ENCODE measurements around the gene ABCD3. TPM values are rescaled to one million over a fixed set of nuclear protein-coding genes. Genes with fewer than 3 reads are reported as not detected.

Gene ABCD3
- total RNA-seq, 1 experiment from 2014 or later = 26.5 TPM

DNA sequence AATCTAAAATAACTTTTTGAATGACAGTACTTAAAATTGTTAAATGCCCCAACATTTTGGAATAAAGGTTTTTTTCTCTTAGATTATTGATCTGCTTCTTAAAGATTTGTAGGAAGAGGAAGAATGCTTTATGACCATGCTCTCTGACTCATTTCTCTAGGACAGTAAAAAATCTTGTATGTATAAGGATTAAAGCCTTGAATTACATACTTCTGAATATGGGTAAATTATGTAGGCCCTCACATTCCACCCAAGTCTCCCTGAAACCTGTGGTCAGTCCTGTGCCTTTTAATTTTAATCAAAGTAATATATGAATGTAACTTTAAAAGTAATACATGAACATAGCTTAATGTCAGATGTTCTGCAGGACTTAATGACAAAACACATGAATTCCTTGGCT lies 50.5 kb downstream of the ABCD3 start:
- H3K9me3 Mint-ChIP-seq (ENCODE audit: unreplicated experiment) = no peaks in the 10 kb centered on the region
- peaks cover 34% of the 10 kb centered on the region for H3K36me3 Mint-ChIP-seq (ENCODE audit: insufficient read depth, unreplicated experiment)
- TF ChIP-seq CTCF (IDR thresholded peaks at IDR 0.05; ENCODE audit: unreplicated experiment) = no peak
- no peaks in the 10 kb centered on the region for H3K27me3 Mint-ChIP-seq (ENCODE audit: insufficient read depth, unreplicated experiment)
- DNase-seq (ENCODE audit: unreplicated experiment) = no peak
- no peak overlapping the region for H3K27ac Mint-ChIP-seq (ENCODE audit: low read depth, unreplicated experiment)
- BruUV-seq (replicated peaks) = no TSS peak
- ChIA-PET CTCF (interaction anchor here (0.6 to 2.9 kb wide), 8 partner anchors 13 to 641 kb away, joined by 3 to 10 read pairs (median 4); no protein-coding TSS in a partner anchor), POLR2A (no interaction called here)
- peaks cover 2% of the 10 kb centered on the region for H3K4me1 Mint-ChIP-seq (ENCODE audit: insufficient read depth, unreplicated experiment)
- H3K4me3 Mint-ChIP-seq (ENCODE audit: unreplicated experiment) = no peak overlapping the region
- intact Hi-C loops (cut with micrococcal nuclease) = loop anchor here (5.0 kb wide), 1 partner anchor 111 kb away; no protein-coding TSS in a partner anchor

- CTCF ChIA-PET = interaction anchor here (0.6 to 2.3 kb wide), 7 partner anchors 10 to 436 kb away, joined by 3 to 13 read pairs (median 4); no protein-coding TSS in a partner anchor
- H3K9me3 Mint-ChIP-seq (ENCODE audit: unreplicated experiment) = no peaks in the 10 kb centered on the region
- intact Hi-C loops (cut with micrococcal nuclease) = no loop called here
- H3K4me1 Mint-ChIP-seq (ENCODE audit: insufficient read depth, unreplicated experiment) = no peaks in the 10 kb centered on the region
- no peak for TF ChIP-seq CTCF (IDR thresholded peaks at IDR 0.05; ENCODE audit: unreplicated experiment)
- H3K27me3 Mint-ChIP-seq (ENCODE audit: insufficient read depth, unreplicated experiment) = no peaks in the 10 kb centered on the region
- no peak for DNase-seq (ENCODE audit: unreplicated experiment)
- peaks cover 20% of the 10 kb centered on the region for H3K36me3 Mint-ChIP-seq (ENCODE audit: insufficient read depth, unreplicated experiment)
- BruUV-seq (replicated peaks) = no TSS peak
- H3K27ac Mint-ChIP-seq (ENCODE audit: low read depth, unreplicated experiment) = no peak overlapping the region
- H3K4me3 Mint-ChIP-seq (ENCODE audit: unreplicated experiment) = no peak overlapping the region
- POLR2A ChIA-PET = no interaction called here
Observed at GRCh38 chr1:94471271-94471670, 53.1 kb downstream of the ABCD3 start.

DNA sequence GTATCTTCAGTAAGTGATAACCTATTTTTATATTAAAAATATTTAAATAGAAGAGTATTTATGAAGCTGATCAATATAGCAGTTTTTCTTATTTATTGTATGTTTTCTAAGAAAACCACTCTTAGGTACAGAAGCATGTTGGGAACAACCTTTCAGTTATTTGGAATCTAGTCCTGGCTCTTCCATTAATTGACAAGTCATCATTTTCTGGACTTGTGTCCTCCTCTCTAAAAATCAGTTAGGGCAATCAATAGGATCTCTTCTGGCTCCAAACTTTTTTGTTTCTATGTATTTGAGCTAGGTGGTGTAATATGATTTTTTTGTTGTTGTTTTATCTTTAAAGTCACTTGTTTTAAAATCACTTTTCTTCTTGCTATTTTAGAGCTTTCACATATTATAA lies 57.0 kb downstream of the ABCD3 start:
- Mint-ChIP-seq H3K27ac (ENCODE audit: low read depth, unreplicated experiment) (no peak overlapping the region), H3K9me3 (ENCODE audit: unreplicated experiment) (no peaks in the 10 kb centered on the region), H3K36me3 (ENCODE audit: insufficient read depth, unreplicated experiment) (peaks cover 37% of the 10 kb centered on the region), H3K4me1 (ENCODE audit: insufficient read depth, unreplicated experiment) (no peaks in the 10 kb centered on the region), H3K4me3 (ENCODE audit: unreplicated experiment) (no peak overlapping the region), H3K27me3 (ENCODE audit: insufficient read depth, unreplicated experiment) (no peaks in the 10 kb centered on the region)
- TF ChIP-seq CTCF (IDR thresholded peaks at IDR 0.05; ENCODE audit: unreplicated experiment) = no peak
- no peak for DNase-seq (ENCODE audit: unreplicated experiment)
- POLR2A ChIA-PET = interaction anchor here (0.6 to 0.9 kb wide), 2 partner anchors 15 to 353 kb away, joined by 3 read pairs; no protein-coding TSS in a partner anchor
- CTCF ChIA-PET = interaction anchor here (1.1 to 4.7 kb wide), 4 partner anchors 11 to 449 kb away, joined by 3 to 25 read pairs (median 14); no protein-coding TSS in a partner anchor
- intact Hi-C loops (cut with micrococcal nuclease) = no loop called here
- no TSS peak for BruUV-seq (replicated peaks)

DNA sequence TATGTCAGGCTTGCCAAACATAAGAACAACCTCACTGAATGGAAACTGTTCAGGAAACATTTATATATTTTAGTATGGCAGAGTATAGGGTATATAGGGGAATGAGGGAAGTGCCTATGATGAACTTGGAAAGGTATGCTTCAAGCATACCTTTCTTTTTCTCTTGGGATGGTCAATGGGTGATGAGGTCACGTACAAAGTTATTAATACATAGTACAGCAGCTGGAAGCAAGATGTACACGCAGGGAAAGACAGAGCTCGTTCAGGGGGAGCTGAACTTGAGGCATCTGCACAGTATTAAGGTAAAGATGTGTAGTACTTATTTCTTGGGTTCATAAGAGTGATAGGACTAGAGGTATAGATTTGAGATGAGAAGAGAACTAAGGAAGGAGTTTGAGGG lies 61.5 kb downstream of the ABCD3 start:
- Mint-ChIP-seq H3K27ac (ENCODE audit: low read depth, unreplicated experiment) (no peak overlapping the region), H3K36me3 (ENCODE audit: insufficient read depth, unreplicated experiment) (peaks cover 51% of the 10 kb centered on the region), H3K4me1 (ENCODE audit: insufficient read depth, unreplicated experiment) (no peaks in the 10 kb centered on the region), H3K27me3 (ENCODE audit: insufficient read depth, unreplicated experiment) (no peaks in the 10 kb centered on the region), H3K9me3 (ENCODE audit: unreplicated experiment) (no peaks in the 10 kb centered on the region), H3K4me3 (ENCODE audit: unreplicated experiment) (no peak overlapping the region)
- intact Hi-C loops (cut with micrococcal nuclease) = no loop called here
- no peak for DNase-seq (ENCODE audit: unreplicated experiment)
- BruUV-seq (replicated peaks) = no TSS peak
- POLR2A ChIA-PET = no interaction called here
- CTCF ChIA-PET = interaction anchor here (0.6 to 4.7 kb wide), 5 partner anchors 35 to 564 kb away, joined by 3 to 100 read pairs (median 3); no protein-coding TSS in a partner anchor
- no peak for TF ChIP-seq CTCF (IDR thresholded peaks at IDR 0.05; ENCODE audit: unreplicated experiment)
